ENCODE measurements around the gene U2AF1L4. TPM values are rescaled to one million over a fixed set of nuclear protein-coding genes. Genes with fewer than 3 reads are reported as not detected.

The U2AF1L4 gene
- total RNA-seq, 2 donors from 2014 or later = 14.6 to 45.0 TPM

- WGBS = 89% methylated on average over 9 of the region's 9 CpGs
- no peak overlapping the region for H3K27ac ChIP-seq
- H3K9me3 ChIP-seq = no peaks in the 10 kb centered on the region
- no peak for DNase-seq (ENCODE audit: low spot score)
- no peaks in the 10 kb centered on the region for H3K36me3 ChIP-seq
- no peak overlapping the region for H3K4me3 ChIP-seq
- H3K27me3 ChIP-seq (replicated peaks; ENCODE audit: insufficient read depth) = peaks cover 5% of the 10 kb centered on the region
- H3K4me1 ChIP-seq (replicated peaks) = no peaks in the 10 kb centered on the region
- intact Hi-C loops (cut with DNase I) = no loop called here
- TF ChIP-seq CTCF (IDR thresholded peaks at IDR 0.05) (no peak), POLR2AphosphoS5 (IDR thresholded peaks at IDR 0.05) (no peak), POLR2A (IDR thresholded peaks at IDR 0.05) (no peak)
These were observed 46.6 kb upstream of the U2AF1L4 start for GRCh38 chr19:35791814-35792279.

- TF ChIP-seq CTCF (IDR thresholded peaks at IDR 0.05) = no peak
- no peak for TF ChIP-seq POLR2AphosphoS5 (IDR thresholded peaks at IDR 0.05)
- TF ChIP-seq POLR2A (IDR thresholded peaks at IDR 0.05) = no peak
- no peaks in the 10 kb centered on the region for H3K4me1 ChIP-seq (replicated peaks)
- no peaks in the 10 kb centered on the region for H3K27me3 ChIP-seq (replicated peaks; ENCODE audit: insufficient read depth)
- no peak overlapping the region for H3K27ac ChIP-seq
- no peak for DNase-seq (ENCODE audit: low spot score)
- 63% methylated on average over 19 of the region's 20 CpGs for WGBS
- H3K36me3 ChIP-seq = no peaks in the 10 kb centered on the region
- H3K4me3 ChIP-seq = no peak overlapping the region
- no peaks in the 10 kb centered on the region for H3K9me3 ChIP-seq
- intact Hi-C loops (cut with DNase I) = no loop called here
These were observed 46.0 kb upstream of the U2AF1L4 start for GRCh38 chr19:35790981-35791813.

- DNase-seq (ENCODE audit: low spot score) = no peak
- TF ChIP-seq POLR2A (IDR thresholded peaks at IDR 0.05) = no peak
- TF ChIP-seq CTCF (IDR thresholded peaks at IDR 0.05) = no peak
- no peak for TF ChIP-seq POLR2AphosphoS5 (IDR thresholded peaks at IDR 0.05)
- Histone ChIP-seq H3K27ac (no peak overlapping the region), H3K4me1 (replicated peaks) (no peaks in the 10 kb centered on the region), H3K9me3 (no peaks in the 10 kb centered on the region), H3K27me3 (replicated peaks; ENCODE audit: insufficient read depth) (no peaks in the 10 kb centered on the region), H3K36me3 (no peaks in the 10 kb centered on the region), H3K4me3 (no peak overlapping the region)
- intact Hi-C loops (cut with DNase I) = no loop called here
- WGBS = 85% methylated on average over 19 of the region's 19 CpGs
These were observed 45.0 kb upstream of the U2AF1L4 start for GRCh38 chr19:35789978-35790944.

GRCh38 chr19:35789195-35789977 lies 44.2 kb upstream of the U2AF1L4 start:
- no peak for DNase-seq (ENCODE audit: low spot score)
- intact Hi-C loops (cut with DNase I) = no loop called here
- TF ChIP-seq CTCF (IDR thresholded peaks at IDR 0.05) (no peak), POLR2A (IDR thresholded peaks at IDR 0.05) (no peak), POLR2AphosphoS5 (IDR thresholded peaks at IDR 0.05) (no peak)
- Histone ChIP-seq H3K36me3 (no peaks in the 10 kb centered on the region), H3K27ac (no peak overlapping the region), H3K9me3 (no peaks in the 10 kb centered on the region), H3K27me3 (replicated peaks; ENCODE audit: insufficient read depth) (no peaks in the 10 kb centered on the region), H3K4me1 (replicated peaks) (no peaks in the 10 kb centered on the region), H3K4me3 (no peak overlapping the region)
- 83% methylated on average over 11 of the region's 11 CpGs for WGBS
